ENCODE results near the gene SLC25A15.

SLC25A15 gene

GRCh38 chr13:40764587-40765403, 24.6 kb upstream of the SLC25A15 start:
- no peak for TF ChIP-seq CTCF (IDR thresholded peaks at IDR 0.05; ENCODE audit: low read length, missing control alignments)
- H3K4me3 ChIP-seq (replicated peaks; ENCODE audit: low read depth, low read length), result no peak overlapping the region
- DNase-seq (ENCODE audit: low read depth), result peak; percentile 8

- DNase-seq (ENCODE audit: low read depth), result no peak
- TF ChIP-seq CTCF (IDR thresholded peaks at IDR 0.05; ENCODE audit: low read length, missing control alignments), result no peak
- no peak overlapping the region for H3K4me3 ChIP-seq (replicated peaks; ENCODE audit: low read depth, low read length)
Measured at GRCh38 chr13:40765602-40766001, 23.8 kb upstream of the SLC25A15 start.

GRCh38 chr13:40769970-40770369, 19.4 kb upstream of the SLC25A15 start:
- no peak for DNase-seq (ENCODE audit: low read depth)
- TF ChIP-seq CTCF (IDR thresholded peaks at IDR 0.05; ENCODE audit: low read length, missing control alignments), result no peak

GRCh38 chr13:40770609-40770933, 18.8 kb upstream of the SLC25A15 start:
- DNase-seq (ENCODE audit: low read depth), result no peak
- TF ChIP-seq CTCF (IDR thresholded peaks at IDR 0.05; ENCODE audit: low read length, missing control alignments), result no peak
- peak overlapping the region; percentile 84 for H3K4me3 ChIP-seq (replicated peaks; ENCODE audit: low read depth, low read length)

More at GRCh38 chr13:40769970-40770369, 19.4 kb upstream of the SLC25A15 start:
- peak overlapping the region; percentile 84 for H3K4me3 ChIP-seq (replicated peaks; ENCODE audit: low read depth, low read length)

- peak within 1 kb of the TSS; percentile 84 for H3K4me3 ChIP-seq (replicated peaks; ENCODE audit: low read depth, low read length)
- TF ChIP-seq CTCF (IDR thresholded peaks at IDR 0.05; ENCODE audit: low read length, missing control alignments), result no peak
- DNase-seq (ENCODE audit: low read depth), result peak; percentile 96
Measured at GRCh38 chr13:40770934-40771618, 18.3 kb upstream of the SLC25A15 start, which contains the start of gene MRPS31. TSS of gene MRPS31 (minus strand) at chr13:40771190. CDS start at chr13:40771136, 54 bp downstream.

- DNase-seq (ENCODE audit: low read depth), result no peak
- no peak overlapping the region for H3K4me3 ChIP-seq (replicated peaks; ENCODE audit: low read depth, low read length)
- no peak for TF ChIP-seq CTCF (IDR thresholded peaks at IDR 0.05; ENCODE audit: low read length, missing control alignments)
Measured at GRCh38 chr13:40772765-40773473, 16.5 kb upstream of the SLC25A15 start.
